ENCODE data around the gene OXNAD1. TPM values are rescaled to one million over a fixed set of nuclear protein-coding genes. Genes with fewer than 3 reads are reported as not detected.
A peak's percentile ranks its signal among the peaks of the same experiment; 100 is the strongest.

Gene OXNAD1
- total and polyA plus RNA-seq, 2 donors (not counting 1 experiment from before 2014, with no cell fraction given), result 6.4 to 10.4 TPM

GRCh38 chr3:16302082-16302631 lies 37.1 kb downstream of the OXNAD1 start:
- Histone ChIP-seq H3K4me1 (ENCODE audit: control insufficient read depth, extremely low read depth, insufficient read depth, low read length) (no peaks in the 10 kb centered on the region), H3K9ac (ENCODE audit: insufficient read depth, low read length) (no peak overlapping the region), H3K27me3 (ENCODE audit: control insufficient read depth, insufficient read depth, low read length) (no peaks in the 10 kb centered on the region), H3K36me3 (ENCODE audit: control insufficient read depth, insufficient read depth, low read length) (peaks cover 3% of the 10 kb centered on the region), H3K79me2 (ENCODE audit: control insufficient read depth, insufficient read depth, low read length) (no peaks in the 10 kb centered on the region), H3K4me2 (ENCODE audit: extremely low read depth, insufficient read depth, low read length) (no peak overlapping the region), H3K4me3 (replicated peaks in 1 of 4; ENCODE audit: control extremely low read depth in 1 of 4, insufficient read depth in 1 of 4, low read depth in 3 of 4, low read length in 4 of 4) (no peak overlapping the region), H3K27ac (ENCODE audit: insufficient read depth, low read length) (no peak overlapping the region), H2AFZ (ENCODE audit: low read length) (no peak overlapping the region), H4K20me1 (ENCODE audit: control insufficient read depth, extremely low read depth, insufficient read depth, low read length) (no peaks in the 10 kb centered on the region), H3K9me3 (ENCODE audit: control insufficient read depth, insufficient read depth, low read depth, low read length) (no peaks in the 10 kb centered on the region)
- DNase-seq (ENCODE audit: low read depth in 2 of 2), result no peak
- TF ChIP-seq EZH2 (IDR thresholded peaks at IDR 0.05; ENCODE audit: low read length, missing control alignments) (no peak), CTCF (conservative IDR thresholded peaks at IDR 0.05 in 1 of 2, IDR thresholded peaks at IDR 0.05 in 1 of 2; ENCODE audit: low read depth in 1 of 2, low read length in 2 of 2) (no peak)

- no peak overlapping the region for H3K4me3 ChIP-seq (replicated peaks in 1 of 4; ENCODE audit: control extremely low read depth in 1 of 4, insufficient read depth in 1 of 4, low read depth in 3 of 4, low read length in 4 of 4)
- TF ChIP-seq EZH2 (IDR thresholded peaks at IDR 0.05; ENCODE audit: low read length, missing control alignments), result no peak
- TF ChIP-seq CTCF (conservative IDR thresholded peaks at IDR 0.05 in 1 of 2, IDR thresholded peaks at IDR 0.05 in 1 of 2; ENCODE audit: low read depth in 1 of 2, low read length in 2 of 2), result no peak
- H3K9me3 ChIP-seq (ENCODE audit: control insufficient read depth, insufficient read depth, low read depth, low read length), result no peaks in the 10 kb centered on the region
- DNase-seq (ENCODE audit: low read depth in 2 of 2), result peak in 1 of 2 donors; percentile 34
- H3K27me3 ChIP-seq (ENCODE audit: control insufficient read depth, insufficient read depth, low read length), result no peaks in the 10 kb centered on the region
- no peaks in the 10 kb centered on the region for H4K20me1 ChIP-seq (ENCODE audit: control insufficient read depth, extremely low read depth, insufficient read depth, low read length)
- no peaks in the 10 kb centered on the region for H3K79me2 ChIP-seq (ENCODE audit: control insufficient read depth, insufficient read depth, low read length)
- no peak overlapping the region for H3K4me2 ChIP-seq (ENCODE audit: extremely low read depth, insufficient read depth, low read length)
- no peak overlapping the region for H2AFZ ChIP-seq (ENCODE audit: low read length)
- H3K27ac ChIP-seq (ENCODE audit: insufficient read depth, low read length), result no peak overlapping the region
- no peaks in the 10 kb centered on the region for H3K4me1 ChIP-seq (ENCODE audit: control insufficient read depth, extremely low read depth, insufficient read depth, low read length)
- H3K9ac ChIP-seq (ENCODE audit: insufficient read depth, low read length), result no peak overlapping the region
- peaks cover 3% of the 10 kb centered on the region for H3K36me3 ChIP-seq (ENCODE audit: control insufficient read depth, insufficient read depth, low read length)
Measured at GRCh38 chr3:16303037-16303575, 38.1 kb downstream of the OXNAD1 start.

GRCh38 chr3:16304061-16305010 lies 39.3 kb downstream of the OXNAD1 start:
- Histone ChIP-seq H3K9ac (ENCODE audit: insufficient read depth, low read length) (no peak overlapping the region), H3K27me3 (ENCODE audit: control insufficient read depth, insufficient read depth, low read length) (no peaks in the 10 kb centered on the region), H3K36me3 (ENCODE audit: control insufficient read depth, insufficient read depth, low read length) (peaks cover 3% of the 10 kb centered on the region), H3K4me3 (replicated peaks in 1 of 4; ENCODE audit: control extremely low read depth in 1 of 4, insufficient read depth in 1 of 4, low read depth in 3 of 4, low read length in 4 of 4) (no peak overlapping the region), H3K9me3 (ENCODE audit: control insufficient read depth, insufficient read depth, low read depth, low read length) (no peaks in the 10 kb centered on the region), H4K20me1 (ENCODE audit: control insufficient read depth, extremely low read depth, insufficient read depth, low read length) (no peaks in the 10 kb centered on the region), H3K27ac (ENCODE audit: insufficient read depth, low read length) (no peak overlapping the region), H3K79me2 (ENCODE audit: control insufficient read depth, insufficient read depth, low read length) (no peaks in the 10 kb centered on the region), H3K4me2 (ENCODE audit: extremely low read depth, insufficient read depth, low read length) (no peak overlapping the region), H2AFZ (ENCODE audit: low read length) (no peak overlapping the region), H3K4me1 (ENCODE audit: control insufficient read depth, extremely low read depth, insufficient read depth, low read length) (no peaks in the 10 kb centered on the region)
- no peak for DNase-seq (ENCODE audit: low read depth in 2 of 2)
- no peak for TF ChIP-seq EZH2 (IDR thresholded peaks at IDR 0.05; ENCODE audit: low read length, missing control alignments)
- TF ChIP-seq CTCF (conservative IDR thresholded peaks at IDR 0.05 in 1 of 2, IDR thresholded peaks at IDR 0.05 in 1 of 2; ENCODE audit: low read depth in 1 of 2, low read length in 2 of 2), result no peak
